Caco-2 (cell line): ENCODE measurements around the gene TRIM46. TPM values are rescaled to one million over a fixed set of nuclear protein-coding genes. Genes with fewer than 3 reads are reported as not detected.
"Not testable (repeated sequence)": the region's sequence is repeated elsewhere in the genome, so short reads cannot be mapped to it uniquely, and the experiment has no call there.

ENCODE experiments used
- BruUV-seq: library from RNA; stranded (reverse); fragments of 400-500 nt; replicated peaks from 2 replicates; lab custom pipeline; 2021; lab: Mats Ljungman, UMichigan
- CTCF ChIA-PET: fragments of 300-600 bp; sonication (Branson Sonifier 250); formaldehyde crosslinking; loops from one replicate; lab custom pipeline; 2022; ENCODE audit warnings: antibody characterized with exemption; lab: Charles Lee
- POLR2A ChIA-PET: fragments of 300-600 bp; sonication (Branson Sonifier 250); formaldehyde crosslinking; loops from one replicate; lab custom pipeline; 2022; ENCODE audit warnings: antibody characterized with exemption; lab: Charles Lee
- DNase-seq, 2 experiments: peaks; one replicate each; pipeline versions ENCODE4 v3.0.0 to v3.0.0-alpha.2; 2020 to 2022
- H3K27me3 ChIP-seq: replicated peaks from 2 replicates; pipeline ENCODE4 v1.6.0; 2011; ENCODE audit warnings: low read length; ENCODE audit not compliant: control insufficient read depth, insufficient read depth
- H3K36me3 ChIP-seq: 2 replicates; pipeline ENCODE4 v1.5.1; 2011; ENCODE audit warnings: low read length; ENCODE audit not compliant: control insufficient read depth, insufficient read depth
- H3K4me1 ChIP-seq: fragments of 250-450 bp; sonication (Bioruptor Pico); 2 replicates; pipeline ENCODE4 v1.5.1; 2020; ENCODE audit warnings: mild to moderate bottlenecking
- H3K4me3 ChIP-seq: 2 replicates; pipeline ENCODE4 v1.5.1; 2011; ENCODE audit warnings: low read depth, mild to moderate bottlenecking, control low read depth, low read length
- H3K9me3 ChIP-seq: fragments of 250-450 bp; sonication (Bioruptor Pico); 2 replicates; pipeline ENCODE4 v1.5.1; 2020; ENCODE audit warnings: mild to moderate bottlenecking, moderate library complexity
- H3K27ac Mint-ChIP-seq: one replicate; pipeline ENCODE4 v1.8.0; 2022; ENCODE audit warnings: mixed read lengths; ENCODE audit not compliant: unreplicated experiment
- H3K27me3 Mint-ChIP-seq: one replicate; pipeline ENCODE4 v1.8.0; 2022; ENCODE audit warnings: mixed read lengths; ENCODE audit not compliant: insufficient read depth, unreplicated experiment
- H3K36me3 Mint-ChIP-seq: one replicate; pipeline ENCODE4 v1.8.0; 2022; ENCODE audit warnings: mild to moderate bottlenecking, mixed read lengths; ENCODE audit not compliant: insufficient read depth, unreplicated experiment
- H3K4me1 Mint-ChIP-seq: one replicate; pipeline ENCODE4 v1.8.0; 2022; ENCODE audit warnings: low read depth, mixed read lengths; ENCODE audit not compliant: unreplicated experiment
- H3K4me3 Mint-ChIP-seq: one replicate; pipeline ENCODE4 v1.8.0; 2022; ENCODE audit warnings: mild to moderate bottlenecking, moderate library complexity, mixed read lengths; ENCODE audit not compliant: unreplicated experiment
- H3K9me3 Mint-ChIP-seq: one replicate; pipeline ENCODE4 v1.8.0; 2022; ENCODE audit warnings: mixed read lengths; ENCODE audit not compliant: unreplicated experiment
- intact Hi-C: fragments of 100-400 bp; cut with micrococcal nuclease; formaldehyde crosslinking; loops from one replicate; pipeline ENCODE4 v1.10.0; 2022; ENCODE audit not compliant: unreplicated experiment
- total RNA-seq: library from RNA; stranded (reverse); gene quantifications from 2 replicates; pipeline ENCODE4 v1.2.3, GENCODE V29; 2022
- TF ChIP-seq, protein P1 (sequence below), 2 experiments: fragments of 200-600 bp in 1 of 2; IDR thresholded peaks; 1 replicate in 1 of 2; 2 replicates in 1 of 2; pipeline versions ENCODE4 v1.5.1 to v1.8.0; 2011 to 2022; ENCODE audit warnings: antibody characterized with exemption in 1 of 2, control low read depth in 1 of 2, inconsistent platforms in 1 of 2, low read depth in 1 of 2, low read length in 1 of 2, mild to moderate bottlenecking in 1 of 2, moderate library complexity in 1 of 2; ENCODE audit not compliant: insufficient read depth in 1 of 2, severe bottlenecking in 1 of 2, unreplicated experiment in 1 of 2

Gene TRIM46
- total RNA-seq, 1 experiment from 2014 or later: 0.11 TPM

DNA sequence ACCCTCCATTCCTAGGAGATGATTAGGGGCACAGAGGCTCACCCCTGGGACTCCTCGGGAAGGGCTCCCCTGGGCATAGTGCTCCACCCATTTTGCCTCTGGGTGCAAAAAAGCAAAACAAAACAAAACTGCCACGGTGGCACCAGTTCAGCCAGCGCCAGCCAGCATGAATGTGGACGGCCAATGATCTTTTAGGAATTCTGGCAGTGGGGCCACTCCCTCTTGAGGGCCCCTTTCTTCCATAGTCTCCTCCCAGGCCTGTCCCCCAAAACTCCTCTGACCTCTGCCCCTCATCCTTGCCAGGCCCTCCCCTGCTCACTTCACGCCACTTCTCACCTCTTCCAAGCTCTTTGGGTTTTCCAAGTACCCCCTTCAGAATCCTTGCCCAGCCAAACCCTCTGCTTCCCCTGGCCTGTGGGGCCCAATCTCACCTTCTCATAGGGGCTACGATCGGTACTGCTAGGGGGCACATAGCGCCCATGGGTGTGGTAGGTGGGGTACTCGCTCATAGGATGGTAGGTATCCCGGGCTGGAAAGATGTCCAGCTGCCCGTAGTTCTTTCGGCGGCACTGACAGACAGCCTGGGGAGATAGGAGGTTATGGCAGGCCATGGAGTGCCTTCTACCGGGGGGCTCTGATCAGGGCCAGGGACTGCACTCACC is 13.3 kb downstream of the TRIM46 start:
- peaks cover 7% of the 10 kb centered on the region for H3K36me3 Mint-ChIP-seq
- CTCF ChIA-PET: no interaction called here

DNA sequence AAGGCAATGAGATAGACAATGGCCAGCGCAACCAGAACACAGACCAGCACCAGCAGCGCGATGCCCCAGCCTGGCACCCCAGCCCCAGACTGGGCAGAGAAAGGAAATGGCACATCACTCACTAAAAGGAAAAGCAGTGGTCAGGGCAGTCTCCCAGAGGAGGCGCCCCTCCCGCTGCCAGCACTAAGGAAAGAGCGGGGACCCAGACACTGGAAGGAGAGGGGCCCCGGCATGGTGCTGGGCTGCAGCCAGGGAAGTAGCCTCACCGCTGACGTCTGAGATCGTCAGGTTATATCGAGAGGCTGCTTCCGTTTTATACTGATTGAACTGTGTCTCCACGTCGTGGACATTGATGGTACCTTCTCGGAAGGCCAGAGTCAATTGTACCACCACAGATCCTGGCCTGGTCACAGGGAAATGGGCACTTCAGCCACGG is 13.8 kb downstream of the TRIM46 start:
- intact Hi-C loops: no loop called here
- no peak overlapping the region for H3K4me3 Mint-ChIP-seq
- H3K9me3 Mint-ChIP-seq: no peaks in the 10 kb centered on the region
- CTCF ChIA-PET: no interaction called here
- TF ChIP-seq, protein P1, sequence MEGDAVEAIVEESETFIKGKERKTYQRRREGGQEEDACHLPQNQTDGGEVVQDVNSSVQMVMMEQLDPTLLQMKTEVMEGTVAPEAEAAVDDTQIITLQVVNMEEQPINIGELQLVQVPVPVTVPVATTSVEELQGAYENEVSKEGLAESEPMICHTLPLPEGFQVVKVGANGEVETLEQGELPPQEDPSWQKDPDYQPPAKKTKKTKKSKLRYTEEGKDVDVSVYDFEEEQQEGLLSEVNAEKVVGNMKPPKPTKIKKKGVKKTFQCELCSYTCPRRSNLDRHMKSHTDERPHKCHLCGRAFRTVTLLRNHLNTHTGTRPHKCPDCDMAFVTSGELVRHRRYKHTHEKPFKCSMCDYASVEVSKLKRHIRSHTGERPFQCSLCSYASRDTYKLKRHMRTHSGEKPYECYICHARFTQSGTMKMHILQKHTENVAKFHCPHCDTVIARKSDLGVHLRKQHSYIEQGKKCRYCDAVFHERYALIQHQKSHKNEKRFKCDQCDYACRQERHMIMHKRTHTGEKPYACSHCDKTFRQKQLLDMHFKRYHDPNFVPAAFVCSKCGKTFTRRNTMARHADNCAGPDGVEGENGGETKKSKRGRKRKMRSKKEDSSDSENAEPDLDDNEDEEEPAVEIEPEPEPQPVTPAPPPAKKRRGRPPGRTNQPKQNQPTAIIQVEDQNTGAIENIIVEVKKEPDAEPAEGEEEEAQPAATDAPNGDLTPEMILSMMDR (IDR thresholded peaks at IDR 0.05; ENCODE audit: insufficient read depth in 1 of 2, low read depth in 1 of 2, low read length in 1 of 2, severe bottlenecking in 1 of 2, unreplicated experiment in 1 of 2): no peak
- no TSS peak for BruUV-seq
- H3K27ac Mint-ChIP-seq: no peak overlapping the region
- H3K36me3 ChIP-seq: no peaks in the 10 kb centered on the region
- no peak overlapping the region for H3K4me3 ChIP-seq
- H3K36me3 Mint-ChIP-seq: peaks cover 7% of the 10 kb centered on the region
- H3K4me1 Mint-ChIP-seq: peaks cover 18% of the 10 kb centered on the region
- peaks cover 21% of the 10 kb centered on the region for H3K4me1 ChIP-seq
- no peak for DNase-seq
- H3K27me3 ChIP-seq: no peaks in the 10 kb centered on the region
- no peaks in the 10 kb centered on the region for H3K9me3 ChIP-seq
- POLR2A ChIA-PET: no interaction called here
- H3K27me3 Mint-ChIP-seq: no peaks in the 10 kb centered on the region

More for the DNA sequence above, 13.3 kb downstream of the TRIM46 start:
- Histone ChIP-seq H3K4me1 (peaks cover 21% of the 10 kb centered on the region), H3K9me3 (no peaks in the 10 kb centered on the region), H3K36me3 (no peaks in the 10 kb centered on the region), H3K27me3 (no peaks in the 10 kb centered on the region), H3K4me3 (no peak overlapping the region)
- intact Hi-C loops: no loop called here
- H3K27ac Mint-ChIP-seq: peak overlapping the region; percentile 53
- TF ChIP-seq, protein P1 (IDR thresholded peaks at IDR 0.05; ENCODE audit: insufficient read depth in 1 of 2, low read depth in 1 of 2, low read length in 1 of 2, severe bottlenecking in 1 of 2, unreplicated experiment in 1 of 2): no peak
- BruUV-seq: no TSS peak
- H3K27me3 Mint-ChIP-seq: no peaks in the 10 kb centered on the region
- H3K4me1 Mint-ChIP-seq: peaks cover 18% of the 10 kb centered on the region
- POLR2A ChIA-PET: no interaction called here
- no peaks in the 10 kb centered on the region for H3K9me3 Mint-ChIP-seq
- DNase-seq: peak in 1 of 2 experiments; percentile 27
- H3K4me3 Mint-ChIP-seq: no peak overlapping the region

DNA sequence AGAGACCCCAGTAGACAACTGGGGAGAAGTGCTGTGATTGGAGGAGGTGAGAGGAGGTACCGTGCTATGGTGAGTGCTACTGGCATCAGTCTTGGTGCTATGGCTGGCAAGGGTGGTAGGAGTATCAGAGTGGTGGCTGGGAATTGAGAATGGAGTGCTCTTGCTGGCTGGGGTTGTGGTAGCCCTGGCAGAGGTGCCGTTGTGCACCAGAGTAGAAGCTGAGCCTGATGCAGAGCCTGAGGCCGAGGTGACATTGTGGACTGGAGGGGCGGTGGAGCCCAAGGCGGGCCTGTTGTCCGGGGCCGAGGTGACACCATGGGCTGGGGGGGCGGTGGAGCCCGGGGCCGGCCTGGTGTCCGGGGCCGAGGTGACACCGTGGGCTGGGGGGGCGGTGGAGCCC is 14.6 kb downstream of the TRIM46 start:
- TF ChIP-seq, protein P1 (IDR thresholded peaks at IDR 0.05; ENCODE audit: insufficient read depth in 1 of 2, low read depth in 1 of 2, low read length in 1 of 2, severe bottlenecking in 1 of 2, unreplicated experiment in 1 of 2): no peak
- Histone ChIP-seq H3K9me3 (no peaks in the 10 kb centered on the region), H3K4me3 (no peak overlapping the region), H3K27me3 (no peaks in the 10 kb centered on the region), H3K36me3 (no peaks in the 10 kb centered on the region), H3K4me1 (peaks cover 21% of the 10 kb centered on the region)
- no peaks in the 10 kb centered on the region for H3K9me3 Mint-ChIP-seq
- ChIA-PET CTCF (no interaction called here), POLR2A (no interaction called here)
- no peak for DNase-seq
- H3K4me1 Mint-ChIP-seq: peaks cover 18% of the 10 kb centered on the region
- H3K27me3 Mint-ChIP-seq: no peaks in the 10 kb centered on the region
- BruUV-seq: no TSS peak
- intact Hi-C loops: no loop called here
- peaks cover 7% of the 10 kb centered on the region for H3K36me3 Mint-ChIP-seq
- peak overlapping the region; percentile 7 for H3K4me3 Mint-ChIP-seq
- peak overlapping the region; percentile 66 for H3K27ac Mint-ChIP-seq

DNA sequence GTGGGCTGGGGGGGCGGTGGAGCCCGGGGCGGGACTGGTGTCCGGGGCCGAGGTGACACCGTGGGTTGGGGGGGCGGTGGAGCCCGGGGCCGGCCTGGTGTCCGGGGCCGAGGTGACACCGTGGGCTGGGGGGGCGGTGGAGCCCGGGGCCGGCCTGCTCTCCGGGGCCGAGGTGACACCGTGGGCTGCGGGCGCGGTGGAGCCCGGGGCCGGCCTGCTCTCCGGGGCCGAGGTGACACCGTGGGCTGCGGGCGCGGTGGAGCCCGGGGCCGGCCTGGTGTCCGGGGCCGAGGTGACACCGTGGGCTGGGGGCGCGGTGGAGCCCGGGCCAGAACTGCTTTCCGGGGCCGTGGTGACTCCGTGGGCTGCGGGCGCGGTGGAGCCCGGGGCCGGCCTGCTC is 16.3 kb downstream of the TRIM46 start:
- Mint-ChIP-seq H3K36me3 (peaks cover 23% of the 10 kb centered on the region), H3K4me1 (peaks cover 27% of the 10 kb centered on the region)
- POLR2A ChIA-PET, H3K36me3 ChIP-seq, H3K4me3 ChIP-seq, H3K9me3 Mint-ChIP-seq, H3K4me3 Mint-ChIP-seq, H3K27me3 Mint-ChIP-seq, DNase-seq, CTCF ChIA-PET, H3K9me3 ChIP-seq, BruUV-seq, H3K27me3 ChIP-seq, H3K27ac Mint-ChIP-seq: not testable (repeated sequence)
- intact Hi-C loops: loop anchor here (5.0 kb wide), 2 partner anchors 37 to 52 kb away; a partner anchor contains a TSS
- peaks cover 20% of the 10 kb centered on the region for H3K4me1 ChIP-seq
